K562 treated with DMSO at 1 percent for 24 hours (cell line): Measurements from ENCODE around the gene GK. TPM values are rescaled to one million over a fixed set of nuclear protein-coding genes. Genes with fewer than 3 reads are reported as not detected.

Source experiments
- total RNA-seq: library from RNA; unstranded; fragments of 300-600 nt; gene quantifications from 2 replicates; pipeline ENCODE4 v1.2.3, GENCODE V29; 2022; ENCODE audit warnings: low read depth; ENCODE audit not compliant: insufficient read depth

The GK gene
- 7.1 and 7.9 TPM in 2 replicates for total RNA-seq

DNA sequence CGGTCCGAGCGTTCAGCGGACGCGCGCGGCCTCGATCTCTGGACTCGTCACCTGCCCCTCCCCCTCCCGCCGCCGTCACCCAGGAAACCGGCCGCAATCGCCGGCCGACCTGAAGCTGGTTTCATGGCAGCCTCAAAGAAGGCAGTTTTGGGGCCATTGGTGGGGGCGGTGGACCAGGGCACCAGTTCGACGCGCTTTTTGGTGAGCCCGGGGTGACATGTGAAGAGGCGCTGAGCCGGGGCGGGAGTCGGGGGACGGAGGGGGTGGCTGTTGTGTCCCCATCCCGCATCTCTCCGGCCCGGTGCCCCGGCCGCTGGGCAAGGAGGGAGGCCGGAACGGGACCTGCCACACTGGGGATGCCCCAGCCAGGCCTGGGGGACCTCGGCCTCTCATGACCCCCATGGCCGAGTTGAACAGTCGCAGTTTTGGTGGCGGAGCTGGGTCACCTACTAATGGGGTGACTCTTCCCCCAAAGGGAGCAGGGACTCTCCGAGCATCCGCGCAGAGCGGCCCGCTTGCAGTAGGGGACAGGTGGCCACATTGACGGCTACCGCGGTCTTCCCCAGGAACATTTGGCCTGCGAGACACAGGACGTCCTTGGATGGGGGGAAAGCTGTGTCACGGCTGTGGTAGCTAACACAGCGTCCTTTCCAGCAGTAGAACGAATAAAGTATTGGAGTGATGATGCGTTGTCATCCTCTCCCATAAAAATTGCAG, at the start of gene GK:
Gene GK, plus strand, starts transcription at position 9 of the 717 bp plus-strand sequence. Its CDS starts 115 bp downstream, at position 124.

Other genes starting within 250 kb of the GK start
- not detected in 2 replicates for gene TASL, start 75.7 kb upstream of the GK start, total RNA-seq
- 13.1 and 21.1 TPM in 2 replicates for gene TAB3, start 235.8 kb downstream of the GK start, total RNA-seq